Progenitor cell of endocrine pancreas (in vitro differentiated cells): ENCODE data around the gene ITGAE. TPM values are rescaled to one million over a fixed set of nuclear protein-coding genes. Genes with fewer than 3 reads are reported as not detected.

Experiments
- DNase-seq: peaks from one replicate; pipeline ENCODE4 v3.0.0; 2021; ENCODE audit warnings: low spot score; ENCODE audit not compliant: unreplicated experiment
- H3K27ac Mint-ChIP-seq: 2 replicates; pipeline ENCODE4 v1.8.0; 2021; ENCODE audit warnings: mild to moderate bottlenecking, moderate library complexity, mixed read lengths
- H3K27me3 Mint-ChIP-seq: 2 replicates; pipeline ENCODE4 v1.8.0; 2021; ENCODE audit warnings: mixed read lengths
- H3K36me3 Mint-ChIP-seq: 2 replicates; pipeline ENCODE4 v1.8.0; 2022; ENCODE audit warnings: mixed read lengths; ENCODE audit not compliant: insufficient read depth
- H3K4me1 Mint-ChIP-seq: 2 replicates; pipeline ENCODE4 v1.8.0; 2021; ENCODE audit warnings: low read depth, mixed read lengths
- H3K4me3 Mint-ChIP-seq: 2 replicates; pipeline ENCODE4 v1.8.0; 2021; ENCODE audit warnings: low read depth, mild to moderate bottlenecking, moderate library complexity, mixed read lengths
- H3K9me3 Mint-ChIP-seq: 2 replicates; pipeline ENCODE4 v1.8.0; 2021; ENCODE audit warnings: low read depth, mixed read lengths
- total RNA-seq: library from RNA; stranded (reverse); gene quantifications from 2 replicates; pipeline ENCODE4 v1.2.1, GENCODE V29; 2021
- TF ChIP-seq, protein P1 (sequence below): fragments of 200-600 bp; sonication (generic); IDR thresholded peaks from one replicate; pipeline ENCODE4 v1.5.0; 2021; ENCODE audit warnings: antibody characterized with exemption, mild to moderate bottlenecking; ENCODE audit not compliant: unreplicated experiment

ITGAE gene
- total RNA-seq, 1 donor from 2014 or later = 29.0 TPM

DNA sequence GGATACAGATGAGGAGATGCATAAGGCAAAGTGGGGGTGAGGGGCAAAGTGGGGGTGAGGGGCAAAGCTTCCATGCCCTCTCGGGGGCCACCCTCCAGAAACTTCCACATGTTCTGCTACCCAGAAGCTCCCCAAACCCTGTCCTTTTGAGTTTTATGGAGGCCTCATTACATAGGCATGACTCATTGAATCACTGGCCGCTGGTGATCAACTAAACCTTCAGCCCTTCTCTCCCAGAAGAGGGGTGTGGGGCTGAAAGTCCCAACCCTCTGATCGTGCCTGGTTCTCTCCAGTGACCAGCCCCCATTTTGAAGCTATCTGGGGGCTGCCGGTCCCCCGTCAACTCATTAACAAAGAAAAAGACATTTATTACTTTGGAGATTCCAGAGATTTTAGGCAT lies 27.5 kb downstream of the ITGAE start:
- H3K4me1 Mint-ChIP-seq = peaks cover 4% of the 10 kb centered on the region
- no peaks in the 10 kb centered on the region for H3K36me3 Mint-ChIP-seq
- H3K9me3 Mint-ChIP-seq = no peaks in the 10 kb centered on the region
- H3K4me3 Mint-ChIP-seq = no peak overlapping the region
- H3K27me3 Mint-ChIP-seq = peaks cover 9% of the 10 kb centered on the region
- TF ChIP-seq, protein P1, sequence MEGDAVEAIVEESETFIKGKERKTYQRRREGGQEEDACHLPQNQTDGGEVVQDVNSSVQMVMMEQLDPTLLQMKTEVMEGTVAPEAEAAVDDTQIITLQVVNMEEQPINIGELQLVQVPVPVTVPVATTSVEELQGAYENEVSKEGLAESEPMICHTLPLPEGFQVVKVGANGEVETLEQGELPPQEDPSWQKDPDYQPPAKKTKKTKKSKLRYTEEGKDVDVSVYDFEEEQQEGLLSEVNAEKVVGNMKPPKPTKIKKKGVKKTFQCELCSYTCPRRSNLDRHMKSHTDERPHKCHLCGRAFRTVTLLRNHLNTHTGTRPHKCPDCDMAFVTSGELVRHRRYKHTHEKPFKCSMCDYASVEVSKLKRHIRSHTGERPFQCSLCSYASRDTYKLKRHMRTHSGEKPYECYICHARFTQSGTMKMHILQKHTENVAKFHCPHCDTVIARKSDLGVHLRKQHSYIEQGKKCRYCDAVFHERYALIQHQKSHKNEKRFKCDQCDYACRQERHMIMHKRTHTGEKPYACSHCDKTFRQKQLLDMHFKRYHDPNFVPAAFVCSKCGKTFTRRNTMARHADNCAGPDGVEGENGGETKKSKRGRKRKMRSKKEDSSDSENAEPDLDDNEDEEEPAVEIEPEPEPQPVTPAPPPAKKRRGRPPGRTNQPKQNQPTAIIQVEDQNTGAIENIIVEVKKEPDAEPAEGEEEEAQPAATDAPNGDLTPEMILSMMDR = no peak
- no peak for DNase-seq
- no peak overlapping the region for H3K27ac Mint-ChIP-seq

DNA sequence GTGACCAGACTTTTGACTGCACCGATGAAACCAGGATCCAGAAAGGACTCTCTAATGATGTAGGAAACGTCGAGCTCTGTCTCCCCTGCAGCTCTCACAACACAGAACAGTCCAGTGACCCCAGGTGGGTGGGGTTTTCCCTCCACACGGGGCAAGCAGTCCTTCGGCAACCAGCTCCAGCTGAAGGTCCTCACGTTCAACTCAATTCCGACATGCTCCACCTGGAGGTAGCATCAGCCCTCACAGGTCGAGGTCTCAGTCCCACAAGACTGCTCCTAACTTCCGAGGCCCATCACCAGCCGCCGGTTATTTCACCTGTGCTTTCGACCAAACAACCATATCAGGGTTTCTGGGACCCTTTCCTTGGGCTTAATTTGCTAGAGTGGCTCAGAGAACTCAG lies 28.2 kb downstream of the ITGAE start:
- no peak overlapping the region for H3K4me3 Mint-ChIP-seq

DNA sequence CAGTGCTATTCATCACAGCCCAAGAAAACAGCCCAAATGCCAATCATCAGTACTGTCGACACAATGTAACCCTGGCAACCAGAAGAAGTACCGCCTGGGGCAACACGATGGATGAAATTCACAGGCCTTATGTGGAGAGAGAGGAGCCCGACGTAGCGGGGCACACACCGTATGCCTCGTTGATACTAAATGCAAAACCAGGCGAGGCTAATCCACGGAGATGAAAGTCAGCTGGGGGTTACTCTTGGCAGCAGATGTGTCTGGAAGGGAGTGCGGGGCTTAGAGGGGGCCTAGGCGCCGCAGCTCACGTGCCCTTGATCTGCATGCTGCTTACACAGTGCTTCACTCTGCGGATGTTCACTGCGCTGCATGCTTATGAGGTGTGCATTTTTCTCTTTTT lies 29.8 kb downstream of the ITGAE start:
- H3K36me3 Mint-ChIP-seq = no peaks in the 10 kb centered on the region
- no peak overlapping the region for H3K4me3 Mint-ChIP-seq
- H3K4me1 Mint-ChIP-seq = peaks cover 4% of the 10 kb centered on the region
- H3K27me3 Mint-ChIP-seq = peaks cover 11% of the 10 kb centered on the region
- no peak for DNase-seq
- no peaks in the 10 kb centered on the region for H3K9me3 Mint-ChIP-seq
- TF ChIP-seq, protein P1 = no peak
- H3K27ac Mint-ChIP-seq = no peak overlapping the region

More for the DNA sequence above, 28.2 kb downstream of the ITGAE start:
- no peaks in the 10 kb centered on the region for H3K36me3 Mint-ChIP-seq
- no peaks in the 10 kb centered on the region for H3K9me3 Mint-ChIP-seq
- H3K27me3 Mint-ChIP-seq = peaks cover 11% of the 10 kb centered on the region
- DNase-seq = no peak
- H3K4me1 Mint-ChIP-seq = peaks cover 4% of the 10 kb centered on the region
- H3K27ac Mint-ChIP-seq = no peak overlapping the region
- TF ChIP-seq, protein P1 = no peak

DNA sequence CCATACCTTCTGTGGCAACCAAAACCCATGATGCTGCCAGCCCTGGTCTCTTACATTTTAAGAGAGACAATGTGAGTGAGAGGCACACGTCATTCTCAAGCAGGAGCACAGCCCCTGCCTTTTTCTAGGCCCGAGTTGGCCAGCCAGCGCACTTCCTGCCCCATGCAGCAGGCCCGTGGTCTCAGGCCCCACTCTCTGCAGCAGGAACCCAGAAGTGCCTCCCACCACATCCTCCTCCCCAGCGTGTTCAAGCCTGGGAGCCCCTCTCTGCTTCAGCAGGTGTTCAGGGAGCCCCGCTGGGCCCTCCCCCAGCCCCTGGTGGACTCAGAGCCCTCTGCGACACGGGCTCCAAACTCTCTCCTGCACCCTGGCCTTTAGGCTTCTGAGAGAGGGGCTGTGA lies 30.5 kb downstream of the ITGAE start:
- no peak for DNase-seq
- peaks cover 11% of the 10 kb centered on the region for H3K27me3 Mint-ChIP-seq
- H3K4me1 Mint-ChIP-seq = peaks cover 4% of the 10 kb centered on the region
- no peaks in the 10 kb centered on the region for H3K36me3 Mint-ChIP-seq
- TF ChIP-seq, protein P1 = no peak
- H3K9me3 Mint-ChIP-seq = no peaks in the 10 kb centered on the region
- no peak overlapping the region for H3K4me3 Mint-ChIP-seq
- no peak overlapping the region for H3K27ac Mint-ChIP-seq

DNA sequence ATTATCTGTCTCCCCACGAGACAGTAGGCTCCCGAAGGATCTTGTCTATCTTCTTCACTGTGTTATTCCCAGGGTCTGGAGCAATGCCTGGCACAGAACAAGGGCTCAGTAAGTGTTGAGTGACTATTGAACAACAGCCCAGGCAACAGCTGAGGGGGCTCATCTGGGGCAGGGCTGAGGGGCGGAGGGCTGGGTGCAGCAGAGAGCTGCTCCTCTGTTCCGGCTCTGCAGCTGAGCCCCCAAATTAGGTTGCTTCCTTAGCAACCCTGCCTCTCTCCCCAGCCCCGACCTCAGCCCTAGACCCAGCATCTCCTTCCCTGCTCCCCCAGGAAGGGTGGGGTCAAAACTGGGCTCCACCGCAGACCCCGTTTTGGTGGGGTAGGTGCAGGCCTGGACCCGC lies 32.2 kb downstream of the ITGAE start:
- Mint-ChIP-seq H3K27ac (no peak overlapping the region), H3K4me1 (peaks cover 4% of the 10 kb centered on the region)

More for the DNA sequence above, 32.2 kb downstream of the ITGAE start:
- Mint-ChIP-seq H3K9me3 (no peaks in the 10 kb centered on the region), H3K36me3 (no peaks in the 10 kb centered on the region), H3K27me3 (peaks cover 11% of the 10 kb centered on the region), H3K4me3 (no peak overlapping the region)
- TF ChIP-seq, protein P1 = no peak
- no peak for DNase-seq
